NCI-H2029 treated with DMSO at 0.1 percent for 48 hours (cell line): Measurements from ENCODE around the gene NEUROD2.
A peak's percentile ranks its signal among the peaks of the same experiment; 100 is the strongest.

ENCODE experiments used
- DNase-seq: peaks from one replicate; lab custom pipeline; 2025; lab: John Stamatoyannopoulos, UW

The NEUROD2 gene

DNA sequence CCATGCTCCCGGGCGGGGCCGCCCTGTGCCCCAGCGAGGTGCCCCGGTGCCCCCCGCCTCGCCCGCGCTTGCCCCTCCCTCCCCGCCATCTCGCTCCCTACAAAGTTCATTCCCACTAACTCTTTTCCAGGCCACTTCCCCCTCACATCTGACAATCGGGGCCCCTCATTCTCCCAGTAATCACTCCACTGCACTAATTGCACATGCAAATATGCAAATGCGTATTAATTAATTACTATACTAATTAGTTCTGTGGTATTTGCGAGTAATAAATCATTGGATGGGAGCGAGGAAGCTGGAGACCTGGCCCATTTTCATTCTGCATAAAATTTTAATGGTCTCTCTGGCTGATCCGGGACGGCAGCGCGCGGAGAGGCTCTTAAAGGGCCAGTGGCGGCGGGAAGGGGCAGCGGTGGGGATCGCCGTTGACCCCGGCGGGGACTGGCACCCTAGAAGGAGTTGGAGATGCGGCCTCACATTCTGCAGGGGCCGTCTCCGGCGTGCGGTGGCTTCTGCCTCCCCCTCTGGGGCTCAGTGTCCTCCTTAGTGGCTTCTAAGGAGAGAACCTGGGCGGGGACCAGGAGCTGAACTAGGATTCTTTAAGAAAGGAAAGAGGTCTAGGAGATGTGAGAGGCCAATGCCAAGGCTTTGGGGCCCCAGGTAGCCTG, 10.7 kb upstream of the NEUROD2 start:
- DNase-seq, result no peak

DNA sequence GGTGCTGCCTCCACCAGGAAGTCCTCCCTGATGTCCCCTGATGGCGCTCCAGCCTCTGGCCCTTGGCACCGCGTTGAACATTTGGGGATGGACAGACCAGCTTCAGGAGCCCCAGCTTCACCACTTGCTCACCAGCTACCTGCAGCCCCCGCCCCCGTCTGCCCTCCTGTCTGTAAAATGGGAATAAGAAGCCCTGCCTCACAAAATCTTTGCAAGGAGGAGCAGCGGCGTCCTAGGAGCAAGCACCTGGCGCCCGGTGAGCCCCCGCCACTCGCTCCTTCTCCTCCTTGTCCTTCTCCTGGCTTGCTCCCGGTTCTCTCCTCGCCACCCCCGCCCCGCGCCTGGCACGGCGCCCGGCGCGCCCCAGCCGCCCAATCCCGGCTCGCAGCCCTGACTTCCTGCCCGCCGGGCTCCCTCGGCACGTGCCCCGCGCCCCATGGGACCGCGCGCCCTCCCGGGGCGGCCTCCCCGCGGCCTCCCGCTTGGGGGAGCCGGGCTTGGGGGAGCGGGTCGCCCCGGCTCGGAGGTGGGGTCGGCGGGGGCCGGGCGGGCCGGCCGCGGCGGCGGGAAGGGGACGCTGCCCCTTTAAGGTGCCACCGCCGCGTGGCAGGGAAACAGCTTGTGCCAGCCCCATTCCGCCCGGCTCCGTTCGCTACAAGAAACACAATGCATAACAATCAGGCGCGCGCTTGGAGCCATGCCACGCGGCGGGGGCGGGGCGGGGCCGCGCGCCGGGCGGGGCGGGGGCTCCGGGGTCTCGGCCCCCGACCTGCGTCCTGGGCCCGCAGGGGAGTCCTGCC, 9.9 kb upstream of the NEUROD2 start:
- peak; percentile 21 for DNase-seq

DNA sequence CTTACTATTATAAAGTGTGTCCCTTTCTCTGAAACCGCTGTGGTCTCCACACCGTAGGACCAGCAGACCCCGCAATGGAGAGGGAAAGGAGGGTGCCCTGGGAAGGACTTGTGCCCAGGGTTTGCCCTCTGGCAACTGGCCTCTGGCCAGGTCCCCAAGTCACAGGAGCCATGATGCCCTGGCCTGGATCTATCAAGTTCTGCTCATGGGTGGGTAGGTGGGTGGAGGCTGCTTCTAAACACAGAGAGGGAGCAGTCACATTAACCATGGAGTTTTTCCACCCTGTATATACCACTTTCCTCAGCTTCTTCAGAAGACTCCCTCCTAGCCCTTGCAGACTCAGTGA, 9.4 kb upstream of the NEUROD2 start:
- no peak for DNase-seq

DNA sequence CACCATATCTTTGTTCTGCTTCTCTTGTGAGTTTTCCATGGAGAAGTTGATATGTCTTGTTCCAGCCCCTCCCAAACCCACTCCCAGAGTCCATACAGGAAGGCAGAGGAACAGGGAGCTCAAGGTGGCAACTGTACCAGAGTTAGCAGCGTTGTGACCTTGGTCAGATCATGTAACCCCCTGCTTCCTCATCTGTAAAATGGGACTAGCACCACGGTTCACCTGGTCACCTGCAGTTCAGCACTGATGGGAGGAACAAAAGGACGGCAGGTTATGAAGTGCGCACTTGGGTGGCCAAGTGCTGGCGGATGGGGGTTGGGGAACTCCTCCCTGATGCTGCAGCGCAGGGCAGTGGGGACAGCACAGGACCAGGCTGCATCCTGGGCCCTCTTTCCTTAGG, 7.7 kb upstream of the NEUROD2 start:
- DNase-seq, result no peak

DNA sequence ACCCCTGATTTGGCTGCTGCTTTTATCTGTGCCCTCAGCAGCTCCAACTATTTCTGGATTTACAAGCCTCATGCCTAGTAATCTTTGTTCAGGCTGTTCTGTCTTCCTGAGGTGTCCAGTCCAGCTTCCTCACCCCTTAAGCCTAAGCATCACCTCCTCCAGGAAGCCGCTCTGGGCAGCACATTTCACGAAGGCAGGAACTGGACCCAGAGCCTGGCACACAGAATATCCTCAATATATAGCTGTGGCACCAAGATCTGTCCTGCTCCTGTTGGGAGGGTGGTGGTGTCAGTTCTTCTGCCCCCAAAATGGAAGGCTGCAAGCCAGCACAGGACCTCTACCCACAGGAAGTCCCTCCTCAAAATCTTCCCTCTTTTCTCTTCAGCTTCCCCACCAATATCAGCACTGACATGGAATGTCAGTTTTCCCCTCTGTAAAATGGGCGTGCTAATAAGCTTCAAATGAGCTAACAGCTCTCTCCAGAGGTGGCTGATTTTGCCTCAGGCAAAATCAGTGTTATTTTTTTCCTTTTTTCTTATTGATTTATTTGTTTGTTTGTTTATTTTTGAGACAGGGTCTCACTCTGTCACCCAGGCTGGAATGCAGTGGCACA, 6.9 kb upstream of the NEUROD2 start:
- no peak for DNase-seq

DNA sequence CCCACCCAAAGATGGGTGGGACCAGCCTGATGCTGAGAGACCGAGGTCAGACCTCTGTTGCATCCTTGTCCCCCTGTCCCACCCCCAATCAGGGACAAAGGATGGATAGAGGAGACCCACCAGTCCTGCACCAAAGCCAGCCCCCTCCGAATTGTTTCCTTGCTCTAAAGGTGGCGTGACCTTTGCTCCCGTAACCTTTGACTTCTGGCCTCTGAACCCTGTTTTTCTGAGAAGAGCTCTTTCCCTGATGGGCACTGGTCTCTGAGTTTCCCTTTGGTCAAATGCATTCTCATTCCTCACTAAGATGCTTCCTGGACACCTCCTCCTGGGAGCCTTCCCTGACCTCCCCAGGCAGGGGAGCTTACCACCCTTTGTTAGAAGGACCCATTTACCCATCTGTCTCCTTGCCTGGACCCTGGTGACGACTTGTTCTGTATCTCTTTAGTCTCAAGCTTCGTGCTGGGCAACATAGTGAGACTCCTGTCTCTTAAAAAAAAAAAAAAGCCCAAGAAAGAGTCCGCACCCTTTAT, 5.3 kb upstream of the NEUROD2 start:
- DNase-seq, result no peak

DNA sequence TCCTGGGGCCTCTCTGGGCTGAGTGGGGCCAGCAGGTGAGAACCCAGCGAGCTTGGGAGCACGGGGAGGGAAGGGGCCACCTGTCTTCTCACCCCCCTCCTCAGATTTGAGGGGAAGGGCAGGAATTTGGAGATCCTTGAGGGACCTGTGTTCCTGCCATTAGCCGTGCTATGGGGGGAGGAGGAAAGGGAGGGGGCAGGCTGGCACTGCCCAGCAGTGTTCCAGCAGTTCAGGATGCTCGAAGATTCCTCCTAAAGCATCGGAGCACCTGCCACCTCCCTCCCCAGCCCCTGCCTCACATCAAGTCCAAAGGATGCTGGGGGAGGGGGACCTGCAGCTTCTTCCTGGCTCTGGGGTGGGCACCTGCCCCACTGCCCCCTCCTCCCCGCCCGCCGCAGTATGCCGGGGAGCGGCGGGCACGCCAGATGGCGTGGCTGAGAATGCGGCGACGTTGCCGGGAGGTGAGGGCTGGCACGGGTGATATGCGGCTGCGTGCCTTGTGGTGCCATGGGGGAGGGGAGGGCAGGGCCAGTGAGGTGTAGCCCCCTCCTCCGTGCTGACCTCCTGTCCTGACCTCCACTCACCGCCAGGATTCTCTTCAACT, 4.7 kb upstream of the NEUROD2 start:
- no peak for DNase-seq

DNA sequence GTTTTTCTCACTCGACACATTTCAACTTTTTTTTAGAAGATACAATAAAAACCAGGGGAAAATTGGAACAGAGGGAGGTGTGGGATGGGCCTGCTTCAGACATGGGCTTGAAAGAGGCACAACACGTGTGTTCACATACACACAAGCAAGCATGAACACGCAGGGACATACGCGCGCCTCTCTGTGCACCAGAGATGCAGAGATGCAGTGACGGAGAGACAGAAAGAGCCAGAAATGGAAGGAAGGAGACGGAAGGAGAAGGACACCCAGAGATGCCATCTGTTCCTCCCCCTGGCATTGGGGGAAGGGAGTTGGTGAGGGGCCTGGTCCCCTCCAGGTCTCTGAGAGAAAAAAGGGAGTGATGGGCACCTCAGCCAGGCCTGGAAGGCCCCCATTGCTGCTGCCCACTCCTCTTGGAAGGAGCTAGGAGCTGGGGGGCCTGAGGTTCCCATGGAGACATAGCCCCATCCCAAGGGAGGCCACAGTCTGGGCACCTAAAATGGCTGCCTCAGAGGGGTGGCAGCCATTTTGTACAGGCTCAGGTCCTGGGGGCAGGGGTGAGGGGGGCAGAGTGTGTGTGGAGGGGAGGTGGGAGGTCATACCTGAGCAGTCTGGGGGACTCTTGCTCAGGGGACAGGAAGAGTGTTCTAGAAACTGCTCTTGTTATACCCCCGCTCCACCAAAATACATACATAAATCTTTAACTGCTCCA, 3.8 kb upstream of the NEUROD2 start:
- no peak for DNase-seq

DNA sequence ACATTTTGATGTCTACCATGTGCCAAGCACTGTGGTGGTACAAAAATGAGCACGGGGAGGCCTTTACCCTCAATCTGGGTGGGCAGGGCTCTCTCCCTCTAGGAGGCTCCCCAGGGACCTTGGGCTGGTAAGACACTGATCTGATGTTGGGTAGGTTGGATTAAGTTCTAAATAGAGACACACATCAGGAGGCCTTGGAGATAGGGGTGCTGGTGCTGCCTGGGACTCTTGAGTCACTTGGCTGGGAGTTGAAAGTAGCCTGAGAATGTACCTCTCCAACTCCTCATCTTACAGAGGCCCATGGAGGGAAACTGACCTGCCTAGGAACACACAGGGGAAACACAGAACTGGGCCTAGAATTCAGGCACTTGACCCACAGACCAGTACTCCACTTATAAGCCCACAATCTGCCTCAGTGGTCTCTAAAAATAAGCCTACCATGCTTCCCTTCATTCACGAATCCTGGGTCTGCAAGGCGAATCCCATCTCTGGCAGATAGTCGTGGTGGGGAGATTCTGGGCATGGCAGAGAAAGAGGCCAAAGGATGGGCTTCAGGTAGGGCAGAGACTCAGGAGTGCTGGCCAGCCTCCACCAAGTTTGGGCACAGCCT, 1.8 kb upstream of the NEUROD2 start:
- no peak for DNase-seq

DNA sequence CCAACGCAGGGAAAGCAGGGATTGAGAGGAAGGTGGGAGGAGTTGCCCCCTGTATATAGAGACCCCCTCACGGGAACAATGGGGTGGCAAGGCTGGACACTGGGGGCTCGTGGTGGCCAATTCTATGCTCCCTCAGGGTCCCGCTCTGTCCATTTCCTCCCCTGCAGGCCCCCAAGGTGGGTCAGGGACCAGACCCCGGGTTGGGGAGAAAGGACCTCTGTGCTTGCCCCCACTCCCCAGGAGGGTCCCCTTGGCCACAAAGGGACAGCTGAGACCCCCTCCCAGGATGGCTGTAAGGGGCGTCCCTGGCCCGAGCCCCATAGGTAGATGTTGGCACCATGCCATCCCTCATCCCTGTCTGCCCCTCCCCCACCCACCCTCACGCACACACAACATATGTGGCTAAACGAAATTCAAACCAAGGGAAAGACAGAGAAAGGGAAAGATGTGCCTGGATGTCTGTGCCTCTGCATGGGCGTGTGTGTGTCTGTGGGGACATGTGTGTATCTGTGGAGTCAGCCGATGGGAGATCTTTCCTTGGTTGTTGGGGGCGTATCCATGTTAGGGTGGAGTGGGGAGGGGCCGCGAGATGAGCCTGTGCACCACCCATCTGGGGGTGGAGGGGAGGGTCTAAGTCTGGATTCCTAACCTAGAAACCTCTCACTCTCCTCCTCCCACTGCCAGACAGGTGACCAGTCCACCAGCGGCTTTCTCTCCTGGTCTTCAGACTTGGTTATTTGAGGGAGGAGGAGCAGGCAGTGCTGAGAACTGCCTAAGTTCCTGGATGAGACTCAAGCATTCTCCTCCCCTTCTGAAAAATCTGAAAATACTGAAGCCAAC, 642 bp upstream of the NEUROD2 start:
- no peak for DNase-seq

DNA sequence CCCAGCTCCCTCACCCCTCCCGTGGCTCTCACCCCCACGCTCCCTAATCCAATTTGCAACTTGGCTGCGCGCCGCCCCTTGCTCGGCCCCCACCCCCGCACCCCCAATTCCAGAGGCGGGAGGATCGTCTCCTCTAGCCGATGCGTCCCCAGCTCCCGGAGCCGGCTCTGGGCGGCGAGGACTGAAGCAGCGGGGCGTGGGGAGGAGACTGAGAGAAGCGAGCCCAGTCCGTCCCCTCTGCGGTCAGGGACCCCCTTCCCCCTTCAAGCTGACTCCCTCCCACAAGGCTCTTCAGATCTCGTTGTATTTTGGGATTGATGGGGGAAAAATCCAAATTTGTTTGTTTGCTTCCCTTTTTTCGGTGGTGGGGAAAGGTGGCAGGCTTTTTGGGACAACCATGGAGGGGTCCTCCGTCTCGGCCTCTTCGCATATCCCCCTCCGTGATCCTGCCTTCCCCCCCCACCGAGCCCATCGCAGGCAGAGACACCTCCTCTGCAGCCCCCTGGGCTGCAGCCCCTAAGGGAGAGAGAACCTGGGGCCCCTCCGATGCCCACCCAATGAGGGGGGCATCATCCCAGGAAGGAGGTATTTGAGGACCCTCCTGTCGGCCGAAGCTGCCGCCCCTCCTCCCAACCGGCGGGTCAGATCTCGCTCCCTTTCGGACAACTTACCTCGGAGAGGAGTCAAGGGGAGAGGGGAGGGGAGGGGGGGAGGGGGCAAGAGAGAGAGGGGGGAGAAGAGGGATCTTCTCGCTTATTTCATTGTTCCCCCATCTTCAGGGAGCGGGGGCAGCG, 466 bp downstream of the NEUROD2 start:
- no peak for DNase-seq

DNA sequence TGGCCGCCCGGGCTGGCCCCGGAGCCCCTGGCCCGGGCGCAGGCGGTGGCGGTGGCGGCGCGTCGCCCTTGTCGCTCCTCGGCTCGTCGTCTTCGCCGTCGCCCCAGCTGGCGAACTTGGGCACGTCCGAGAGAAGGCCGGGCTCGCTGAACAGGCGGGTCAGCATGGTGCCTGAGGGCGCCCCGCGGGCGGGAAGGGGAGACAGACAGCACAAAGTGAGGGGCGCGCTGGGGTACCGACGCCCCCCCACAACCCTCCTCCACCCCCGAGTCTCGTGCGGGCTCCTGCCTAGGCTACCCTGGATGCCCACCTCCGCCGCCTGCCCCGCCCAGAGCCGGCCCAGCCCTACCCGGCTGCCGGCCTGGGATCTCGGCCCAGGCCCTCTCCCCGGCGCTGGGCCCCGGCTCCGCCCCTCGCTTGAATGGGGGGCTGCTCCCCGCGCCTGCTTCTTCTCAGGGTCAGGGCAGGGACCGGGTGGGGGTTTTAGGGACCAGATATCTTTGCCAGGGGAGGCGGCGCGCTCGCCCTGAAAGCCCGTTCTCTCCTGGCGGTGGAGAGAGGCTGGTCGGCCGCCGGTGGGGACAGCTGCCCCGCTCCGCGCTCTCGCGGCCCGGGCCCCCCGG, 1.2 kb downstream of the NEUROD2 start:
- DNase-seq, result no peak

DNA sequence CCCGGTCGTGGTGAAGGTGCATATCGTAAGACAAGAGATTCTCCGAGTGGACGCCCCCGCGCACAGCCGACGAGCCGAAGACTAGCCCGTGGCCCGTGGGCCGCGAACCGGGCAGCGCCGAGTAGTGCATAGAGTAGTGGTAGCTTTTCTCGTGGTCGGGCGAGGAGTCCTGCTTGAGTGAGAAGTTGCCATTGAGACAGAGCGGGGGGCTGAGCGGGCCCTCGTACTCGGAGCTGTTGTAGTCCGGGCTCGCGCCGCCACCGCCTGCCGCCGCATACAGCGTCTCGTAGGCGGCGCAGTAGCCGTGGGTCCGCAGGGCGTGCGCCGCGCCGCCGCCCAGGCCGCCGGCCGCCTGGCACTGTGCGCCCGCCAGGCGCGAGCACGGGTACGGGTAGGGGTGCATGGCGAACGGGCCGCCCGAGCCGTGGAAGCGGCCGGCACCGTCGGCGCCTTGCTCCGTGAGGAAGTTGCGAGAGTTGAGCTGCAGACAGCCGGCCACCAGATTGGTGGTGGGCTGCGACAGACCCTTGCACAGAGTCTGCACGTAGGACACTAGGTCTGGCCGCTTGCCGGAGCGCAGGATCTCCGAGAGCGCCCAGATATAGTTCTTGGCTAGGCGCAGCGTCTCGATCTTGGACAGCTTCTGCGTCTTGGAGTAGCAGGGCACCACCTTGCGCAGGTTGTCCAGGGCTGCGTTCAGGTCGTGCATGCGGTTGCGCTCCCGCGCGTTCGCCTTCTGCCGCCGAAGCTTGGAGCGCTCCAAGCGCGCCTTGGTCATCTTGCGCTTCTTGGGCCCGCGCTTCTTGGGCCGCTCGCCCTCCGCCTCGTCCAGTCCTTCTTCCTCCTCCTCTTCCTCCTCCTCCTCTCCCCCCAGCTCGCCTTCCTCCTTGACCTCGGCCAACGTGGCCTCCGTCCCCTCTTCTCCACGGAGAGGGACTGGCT, 2.0 kb downstream of the NEUROD2 start:
- no peak for DNase-seq

DNA sequence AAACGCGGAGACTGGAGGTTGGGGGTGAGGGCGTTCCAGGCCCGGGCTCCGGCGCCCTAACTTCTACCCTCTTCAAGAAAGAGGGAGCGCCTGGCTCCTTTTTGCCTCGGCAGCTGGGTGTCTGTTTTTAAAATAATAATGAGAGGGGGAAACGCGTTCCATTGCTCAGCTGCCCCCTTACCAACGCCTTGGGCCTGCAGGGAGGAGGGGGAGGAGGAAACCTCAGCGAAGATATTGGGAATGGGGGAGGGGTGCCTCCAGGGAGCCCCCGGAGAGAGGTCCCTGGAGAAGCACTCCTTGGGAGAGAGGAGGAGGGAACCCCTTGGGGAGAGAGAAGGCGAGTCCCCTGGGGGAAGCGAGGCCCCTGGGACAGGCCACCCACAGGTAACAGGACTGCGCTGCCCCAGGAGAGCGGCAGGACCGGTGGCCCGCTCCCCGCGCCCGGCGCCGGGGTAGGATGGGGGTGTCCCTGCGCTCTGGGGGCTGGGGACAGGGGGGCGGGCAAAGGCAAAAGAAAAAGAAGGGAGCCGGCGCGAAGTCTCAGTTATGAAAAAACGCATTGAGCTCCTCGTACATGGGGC, 2.7 kb downstream of the NEUROD2 start:
- DNase-seq, result no peak

DNA sequence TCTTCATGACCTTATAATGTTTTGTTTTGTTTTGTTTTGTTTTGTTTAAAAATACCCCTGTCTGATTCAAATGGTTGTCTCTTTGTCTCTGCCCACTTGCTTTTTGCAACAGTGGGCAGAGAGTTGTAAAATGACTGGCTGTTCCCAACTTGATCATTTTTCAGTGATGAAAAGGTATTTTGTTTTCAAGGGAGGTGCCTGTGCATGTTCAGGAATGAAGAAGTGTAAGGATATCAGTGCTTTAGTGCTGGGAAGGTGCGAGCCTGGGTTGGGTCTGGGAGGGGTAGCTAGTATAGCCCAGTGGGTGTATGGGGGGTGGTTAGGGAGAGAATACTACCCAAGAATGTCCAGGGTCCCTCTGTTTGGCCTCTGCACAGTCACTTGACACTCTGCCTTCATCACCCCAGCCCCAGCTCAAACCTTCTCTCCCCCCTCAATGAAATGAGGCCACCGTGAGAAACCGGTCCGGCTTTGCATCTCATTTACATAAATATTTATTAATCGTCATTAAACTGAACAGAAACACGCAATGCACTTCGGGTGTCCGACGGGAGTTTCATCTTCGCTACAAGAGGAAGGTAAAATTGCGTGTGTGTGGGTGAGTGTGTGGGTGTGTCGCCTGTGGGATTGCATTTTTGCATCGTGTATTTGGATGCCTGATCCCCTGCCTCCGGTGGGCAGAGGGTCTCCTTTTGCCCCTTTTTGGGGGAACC, 4.3 kb downstream of the NEUROD2 start:
- no peak for DNase-seq

DNA sequence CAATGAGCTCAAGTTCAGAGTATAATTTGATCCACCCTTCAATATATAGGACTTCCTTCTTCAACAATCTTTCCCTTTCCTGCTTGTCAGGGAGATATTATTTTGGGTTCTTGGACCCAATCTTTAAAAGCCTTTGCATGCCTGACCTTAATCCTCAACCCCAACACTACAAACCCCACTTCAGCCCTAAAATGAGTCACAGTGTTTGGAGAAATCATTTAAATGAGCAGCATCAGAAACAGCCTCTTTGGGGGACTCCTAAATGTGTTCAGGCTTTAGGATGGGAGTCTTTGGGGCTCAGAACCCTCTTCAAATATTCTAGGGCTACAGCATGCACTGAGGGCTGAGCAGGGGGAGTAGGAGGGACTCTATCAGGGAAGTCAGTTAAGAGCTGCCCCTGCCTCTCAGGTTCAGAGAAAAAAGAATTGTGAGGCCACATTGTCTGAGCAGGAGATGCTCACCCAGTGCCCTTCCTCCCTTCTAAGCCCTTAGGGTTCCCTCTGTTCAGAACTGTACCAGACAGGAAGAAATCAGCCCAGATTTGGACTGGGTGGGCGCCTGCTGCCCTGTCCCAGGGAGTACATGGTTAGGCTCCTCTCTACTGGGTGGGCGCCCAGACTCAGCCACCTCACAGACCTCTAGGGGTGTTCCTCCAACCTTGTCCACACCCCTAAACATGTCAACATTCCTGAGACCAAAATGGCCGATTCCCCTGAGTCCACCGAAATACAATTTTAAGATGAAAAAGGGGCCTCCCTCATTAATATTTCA, 5.0 kb downstream of the NEUROD2 start:
- no peak for DNase-seq
